GM19240 (cell line): ENCODE measurements around the gene CIPC.

Source experiments
- DNase-seq: peaks from one replicate; pipeline ENCODE4 v3.0.0; 2011; ENCODE audit warnings: low spot score; ENCODE audit not compliant: insufficient read length

The CIPC gene

DNA sequence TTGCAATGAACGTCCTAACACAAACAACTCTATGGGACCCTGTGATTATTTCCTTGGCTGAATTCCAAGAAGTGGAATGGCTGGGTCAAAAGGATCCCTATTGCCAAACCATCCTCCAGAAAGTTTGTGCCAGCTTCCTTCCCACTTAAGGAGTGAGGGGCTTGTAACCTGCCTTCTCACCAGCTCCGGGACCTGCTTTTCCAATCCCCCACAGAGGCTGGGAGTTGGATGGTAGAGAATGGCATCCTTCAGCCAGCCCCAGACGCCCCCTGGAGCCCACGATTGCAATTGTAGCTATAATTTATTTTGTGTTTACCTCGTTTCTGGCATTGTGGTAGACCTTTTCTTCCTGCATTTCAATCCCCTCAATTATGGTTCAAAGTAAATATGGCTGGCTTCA is 53.2 kb downstream of the CIPC start:
- no peak for DNase-seq

DNA sequence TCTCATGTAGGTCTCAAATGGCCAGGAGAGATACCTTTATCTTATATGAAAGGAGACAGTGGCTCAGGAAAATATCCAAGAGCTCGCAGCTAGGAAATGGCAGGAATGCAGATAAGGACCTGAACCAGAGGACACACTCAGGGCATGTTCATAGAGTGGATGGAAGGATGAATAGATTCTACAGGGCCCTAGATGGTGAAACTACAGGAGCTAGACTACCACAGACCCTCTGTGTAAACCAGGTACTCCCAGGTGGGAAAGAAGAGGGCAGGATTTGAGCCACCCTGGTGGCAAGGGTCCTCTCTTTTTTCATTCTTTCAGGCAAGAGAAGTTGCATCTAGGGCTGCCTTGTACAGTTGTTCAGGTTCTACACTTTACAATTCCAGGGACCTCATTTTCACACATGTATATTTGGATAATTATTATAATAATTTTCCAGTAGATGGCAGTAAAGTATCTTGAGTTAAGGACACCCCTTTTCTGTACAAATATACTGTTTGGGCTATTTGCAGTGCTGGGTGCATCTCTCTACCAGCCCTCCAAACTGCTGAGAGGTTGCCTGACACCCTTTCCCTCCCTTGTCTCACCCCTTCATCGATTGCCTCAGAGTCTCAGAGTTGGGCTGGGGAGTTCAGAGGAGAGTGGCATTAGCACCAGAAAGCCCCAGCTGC is 54.0 kb downstream of the CIPC start:
- no peak for DNase-seq

DNA sequence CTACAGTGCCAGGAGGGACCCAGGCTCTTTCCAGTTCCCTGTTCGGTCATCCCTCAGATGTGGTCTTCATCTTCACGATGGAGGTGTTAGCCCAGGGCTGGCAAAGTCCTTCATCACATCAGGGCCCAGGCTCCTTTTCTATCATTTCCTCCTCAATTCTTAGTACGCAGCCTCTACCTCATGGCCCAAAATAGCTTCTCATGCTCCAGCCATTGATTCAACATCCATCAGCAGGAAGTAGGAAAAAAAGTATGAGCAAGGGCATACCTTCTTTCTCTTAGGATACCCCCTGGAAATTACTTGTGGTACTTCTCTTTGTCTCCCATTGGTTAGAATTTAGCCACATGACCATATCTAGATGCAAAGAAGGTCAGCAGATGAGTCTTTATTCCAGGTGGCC is 55.7 kb downstream of the CIPC start:
- no peak for DNase-seq

DNA sequence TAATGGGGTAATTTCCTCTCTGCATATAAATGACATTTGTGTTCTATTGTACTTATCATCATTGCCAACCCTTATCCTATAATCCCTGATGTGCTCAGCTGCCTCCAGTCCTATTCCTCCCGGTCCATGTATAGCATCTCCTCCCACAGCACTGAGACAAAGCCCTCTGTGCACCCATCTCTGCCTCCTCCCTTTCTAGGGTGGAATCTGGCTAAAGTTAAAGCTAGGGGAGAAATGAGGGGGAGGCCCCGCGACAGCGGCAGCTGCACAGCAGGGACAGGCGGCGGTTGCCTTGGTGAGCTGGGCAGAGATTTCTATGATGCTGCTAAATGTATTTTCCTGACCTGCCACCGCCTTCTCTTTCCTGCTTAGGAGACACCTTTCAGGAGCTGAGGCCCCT is 56.4 kb downstream of the CIPC start:
- DNase-seq = no peak

DNA sequence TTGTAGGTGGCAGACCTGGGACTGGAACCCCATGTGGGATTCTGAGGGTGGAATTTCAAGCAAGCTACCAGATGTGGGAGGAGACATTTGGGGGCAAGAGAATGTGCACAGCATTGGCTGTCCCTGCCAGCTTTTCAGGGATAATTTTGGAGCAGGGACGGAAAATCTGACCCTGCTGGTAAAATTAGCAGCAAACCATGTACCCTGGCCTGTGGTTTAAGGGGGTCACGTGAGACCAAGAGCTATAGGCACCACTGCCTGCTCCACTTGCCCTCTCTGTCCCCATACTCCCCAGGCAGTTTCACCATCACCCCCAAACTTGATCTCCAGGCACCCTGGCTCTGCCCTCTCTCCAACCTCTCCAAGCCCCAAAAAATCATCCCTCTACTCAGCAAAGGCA is 57.0 kb downstream of the CIPC start:
- DNase-seq = no peak

DNA sequence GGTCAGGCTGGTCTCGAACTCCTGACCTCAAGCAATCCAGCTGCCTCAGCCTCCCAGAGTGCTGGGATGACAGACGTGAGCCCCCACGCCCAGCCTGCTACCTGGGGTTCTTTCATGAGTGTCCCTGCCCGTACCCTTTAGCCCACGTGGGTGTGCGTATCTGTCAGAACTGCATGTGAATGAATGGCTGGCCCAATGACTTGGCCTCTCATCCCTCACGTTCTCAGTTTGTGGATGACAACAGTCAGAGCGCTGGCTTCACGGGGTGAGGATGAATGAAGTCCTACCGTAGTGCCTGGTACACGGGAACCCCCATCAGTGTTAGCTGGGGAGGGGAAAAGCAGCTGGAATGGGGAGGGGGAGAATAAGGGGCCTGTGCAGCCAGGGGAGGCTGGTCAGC is 59.7 kb downstream of the CIPC start:
- no peak for DNase-seq

DNA sequence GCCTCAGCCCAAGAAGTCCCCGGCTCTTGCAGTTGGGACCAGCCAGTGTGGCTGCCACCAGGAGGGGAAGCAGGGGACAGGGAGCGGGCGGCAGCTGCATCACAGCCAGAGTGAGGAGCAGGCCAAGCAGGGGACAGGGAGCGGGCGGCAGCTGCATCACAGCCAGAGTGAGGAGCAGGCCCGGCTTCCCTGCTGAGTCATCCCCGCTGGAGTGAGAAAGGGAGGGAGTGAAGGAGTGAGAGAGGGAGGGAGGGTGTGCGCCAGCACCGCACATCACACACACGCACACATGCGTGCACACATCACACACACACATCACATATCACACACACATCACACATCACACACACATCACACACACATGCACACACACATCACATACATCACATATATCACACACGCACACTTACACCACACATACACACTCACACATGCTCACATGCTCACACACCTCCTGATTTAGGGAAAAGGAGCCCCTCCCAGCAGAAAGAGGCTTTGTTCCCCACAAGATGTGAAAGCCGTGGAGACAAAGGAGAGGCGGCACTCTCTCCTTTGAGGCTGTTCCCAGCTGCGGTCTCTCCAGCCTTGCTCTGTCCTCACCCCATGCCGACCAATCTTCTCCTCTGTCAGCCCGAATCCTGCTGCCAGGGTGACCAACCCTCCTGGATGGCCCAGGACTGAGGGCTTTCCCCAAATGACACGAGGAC is 60.3 kb downstream of the CIPC start:
- no peak for DNase-seq

DNA sequence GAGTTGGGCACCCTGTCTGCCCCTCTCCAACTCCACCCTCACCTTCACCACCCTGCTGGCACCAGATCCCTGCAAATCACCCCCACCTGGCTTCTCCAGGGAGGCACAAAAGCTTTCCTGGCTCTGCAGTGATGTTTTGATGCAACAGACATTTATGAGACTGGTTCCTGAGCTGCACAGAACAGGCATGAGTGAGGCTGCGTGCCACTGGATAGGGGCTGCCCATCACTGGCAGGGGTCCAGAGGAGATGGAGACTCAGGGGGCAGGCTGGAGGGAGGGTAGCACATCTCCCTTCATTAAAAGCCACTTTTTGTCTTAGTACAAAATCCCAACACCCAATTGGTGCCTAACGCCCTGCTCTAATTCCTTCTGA is 60.8 kb downstream of the CIPC start:
- no peak for DNase-seq

DNA sequence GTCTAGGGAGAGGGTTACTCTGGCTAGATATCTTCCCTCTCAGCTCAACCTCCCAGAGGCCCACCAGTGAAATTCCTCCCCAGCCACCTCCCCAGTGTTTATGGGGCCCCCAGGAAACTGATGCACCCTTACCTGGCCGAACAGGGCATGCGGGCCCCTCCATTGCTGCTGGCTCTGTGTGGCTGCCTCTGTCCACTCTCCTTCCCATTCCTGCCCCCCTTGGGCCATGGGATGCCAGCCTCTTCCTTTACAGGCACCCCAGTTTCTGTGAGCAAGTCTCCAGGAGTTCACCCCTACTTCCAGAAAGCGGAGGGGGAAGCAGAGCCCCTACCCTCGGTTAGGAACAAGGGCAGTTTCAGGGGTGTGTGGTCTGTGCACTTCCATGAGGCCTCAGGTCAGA is 63.0 kb downstream of the CIPC start:
- DNase-seq = no peak
